Esophagus squamous epithelium (tissue), 4 donors: ENCODE measurements around the gene BRIP1.

Experiments
- POLR2A ChIP-seq, 4 donors: fragments of 450-650 bp; IDR thresholded peaks; one replicate each; pipeline ENCODE4 v1.6.1; 2017; ENCODE audit warnings: antibody characterized with exemption in 4 of 4, mild to moderate bottlenecking in 4 of 4, moderate library complexity in 3 of 4
- TF ChIP-seq, protein P1 (sequence below), 6 experiments: fragments of 450-650 bp in 4 of 6; fragments of 200-600 bp in 2 of 6; sonication (generic) in 2 of 6; IDR thresholded peaks; one replicate each; pipeline ENCODE4 v1.5.1; 2016 to 2019; ENCODE audit warnings: antibody characterized with exemption in 6 of 6, mild to moderate bottlenecking in 4 of 6, moderate library complexity in 4 of 6

DNA sequence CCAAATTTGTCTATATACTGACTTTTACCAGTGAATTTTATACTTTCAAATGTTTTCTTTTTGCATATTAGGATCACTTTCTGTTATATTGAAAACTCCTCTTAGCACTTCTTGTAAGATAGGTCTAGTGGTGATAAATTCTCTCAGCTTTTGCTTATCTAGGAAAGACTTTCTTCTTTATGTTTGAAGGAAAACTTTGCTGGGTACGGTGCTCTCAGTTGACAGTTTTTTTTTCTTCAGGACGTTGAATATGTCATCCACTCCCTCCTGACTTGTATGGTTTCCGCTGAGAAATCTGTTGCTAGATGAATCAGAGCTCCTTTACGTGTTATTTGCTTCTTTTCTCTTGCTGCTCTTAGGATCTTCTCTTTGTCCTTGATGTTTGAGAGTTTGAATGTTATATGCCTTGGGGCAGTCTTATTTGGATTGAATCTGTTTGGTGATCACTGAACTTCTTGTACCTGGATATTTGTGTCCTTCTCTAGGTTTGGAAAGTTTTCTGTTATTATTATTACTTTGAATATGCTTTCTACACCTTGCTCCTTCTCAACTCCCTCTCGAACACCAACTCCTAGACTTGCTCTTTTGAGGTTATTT, 228.3 kb downstream of the BRIP1 start:
- TF ChIP-seq, protein P1, sequence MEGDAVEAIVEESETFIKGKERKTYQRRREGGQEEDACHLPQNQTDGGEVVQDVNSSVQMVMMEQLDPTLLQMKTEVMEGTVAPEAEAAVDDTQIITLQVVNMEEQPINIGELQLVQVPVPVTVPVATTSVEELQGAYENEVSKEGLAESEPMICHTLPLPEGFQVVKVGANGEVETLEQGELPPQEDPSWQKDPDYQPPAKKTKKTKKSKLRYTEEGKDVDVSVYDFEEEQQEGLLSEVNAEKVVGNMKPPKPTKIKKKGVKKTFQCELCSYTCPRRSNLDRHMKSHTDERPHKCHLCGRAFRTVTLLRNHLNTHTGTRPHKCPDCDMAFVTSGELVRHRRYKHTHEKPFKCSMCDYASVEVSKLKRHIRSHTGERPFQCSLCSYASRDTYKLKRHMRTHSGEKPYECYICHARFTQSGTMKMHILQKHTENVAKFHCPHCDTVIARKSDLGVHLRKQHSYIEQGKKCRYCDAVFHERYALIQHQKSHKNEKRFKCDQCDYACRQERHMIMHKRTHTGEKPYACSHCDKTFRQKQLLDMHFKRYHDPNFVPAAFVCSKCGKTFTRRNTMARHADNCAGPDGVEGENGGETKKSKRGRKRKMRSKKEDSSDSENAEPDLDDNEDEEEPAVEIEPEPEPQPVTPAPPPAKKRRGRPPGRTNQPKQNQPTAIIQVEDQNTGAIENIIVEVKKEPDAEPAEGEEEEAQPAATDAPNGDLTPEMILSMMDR (IDR thresholded peaks at IDR 0.05): no peak
- TF ChIP-seq POLR2A (IDR thresholded peaks at IDR 0.05): no peak
